SKM-1 treated with dmso at 0.1 percent for 144 hours (cell line): ENCODE results near the gene KICS2.
"Not testable (repeated sequence)": the region's sequence is repeated elsewhere in the genome, so short reads cannot be mapped to it uniquely, and the experiment has no call there.

Experiments used
- DNase-seq: peaks from one replicate; lab custom pipeline; 2025; ENCODE audit not compliant: unreplicated experiment; lab: John Stamatoyannopoulos, UW

Gene KICS2

DNA sequence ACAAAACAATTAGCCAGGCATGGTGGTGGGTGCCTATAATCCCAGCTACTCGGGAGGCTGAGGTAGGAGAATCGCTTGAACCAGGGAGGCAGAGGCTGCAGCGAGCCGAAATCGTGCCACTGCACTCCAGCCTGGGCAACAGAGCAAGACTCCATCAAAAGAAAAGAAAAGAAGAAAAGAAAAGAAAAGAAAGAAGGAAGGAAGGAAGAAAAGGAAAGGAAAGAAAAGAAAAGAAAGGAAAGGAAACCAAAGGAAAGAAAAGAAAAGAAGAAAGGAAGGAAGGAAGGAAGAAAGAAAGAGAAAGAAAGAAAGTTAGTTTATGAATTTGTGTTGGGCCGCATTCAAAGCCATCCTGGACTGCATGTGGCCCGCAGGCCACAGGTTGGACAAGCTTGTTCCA is 4.5 kb downstream of the KICS2 start:
- not testable (repeated sequence) for DNase-seq

DNA sequence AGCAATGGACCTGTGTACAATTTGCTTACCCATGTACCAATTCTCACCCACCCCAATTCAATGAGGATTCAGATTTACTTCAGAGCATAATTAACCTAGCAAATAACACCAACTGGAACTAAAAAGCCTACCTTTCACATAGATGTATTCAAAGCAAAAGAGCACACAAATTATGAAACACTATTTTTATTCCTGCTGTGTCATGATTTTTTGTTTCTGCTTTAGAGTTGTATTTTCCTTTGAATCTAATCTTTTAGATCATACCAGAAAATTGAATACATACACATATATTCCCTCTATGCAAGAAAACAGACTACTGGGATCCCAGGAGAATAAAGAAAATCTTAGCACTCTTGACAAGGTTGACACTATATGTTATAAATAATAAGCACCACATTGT is 5.9 kb downstream of the KICS2 start:
- no peak for DNase-seq

DNA sequence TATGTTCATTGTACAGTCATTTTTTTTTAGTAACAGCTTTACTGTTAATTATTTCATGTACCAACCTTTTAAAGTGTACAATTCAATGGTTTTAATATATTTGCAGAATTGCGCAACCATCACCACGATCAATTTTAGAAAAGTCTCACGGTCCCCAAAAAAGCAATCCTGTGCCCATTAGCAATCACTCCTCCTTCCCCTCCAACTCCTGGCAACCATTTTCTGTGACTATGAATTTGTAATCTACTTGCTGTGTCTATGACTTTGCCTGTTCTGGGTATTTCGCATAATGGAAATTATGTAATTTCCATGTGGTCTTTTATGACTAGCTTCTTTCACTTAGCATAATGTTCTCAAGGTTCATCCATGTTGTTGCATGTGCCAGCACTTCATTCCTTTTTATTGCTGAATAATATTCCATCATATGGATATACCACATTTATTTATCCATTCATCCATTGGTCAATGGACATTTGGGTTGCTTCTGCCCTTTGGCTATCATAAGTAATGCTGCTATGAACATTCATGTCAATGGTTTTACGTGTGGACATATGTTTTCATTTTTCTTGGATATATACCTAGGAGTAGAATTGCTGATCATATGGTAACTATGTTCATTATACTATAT is 9.9 kb downstream of the KICS2 start:
- DNase-seq, result no peak

DNA sequence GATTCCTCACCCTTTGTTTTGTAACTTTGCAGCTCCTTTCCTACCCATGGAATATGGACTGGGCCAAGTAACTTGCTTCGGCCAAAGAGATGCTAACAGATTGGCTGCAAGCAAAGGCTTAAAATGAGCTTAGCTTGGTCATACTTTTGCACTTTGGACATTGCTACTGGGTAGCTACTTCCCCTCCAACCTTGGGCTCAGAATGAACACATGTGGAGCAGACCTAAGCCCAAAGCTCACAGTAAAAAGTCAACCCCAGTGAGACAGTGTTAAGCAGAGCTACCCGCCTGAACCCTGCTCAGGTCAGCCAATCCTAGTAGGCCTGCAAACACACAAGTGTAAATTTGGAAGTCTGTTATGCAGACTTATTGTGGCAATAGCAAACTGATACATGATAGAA is 14.6 kb downstream of the KICS2 start:
- no peak for DNase-seq

DNA sequence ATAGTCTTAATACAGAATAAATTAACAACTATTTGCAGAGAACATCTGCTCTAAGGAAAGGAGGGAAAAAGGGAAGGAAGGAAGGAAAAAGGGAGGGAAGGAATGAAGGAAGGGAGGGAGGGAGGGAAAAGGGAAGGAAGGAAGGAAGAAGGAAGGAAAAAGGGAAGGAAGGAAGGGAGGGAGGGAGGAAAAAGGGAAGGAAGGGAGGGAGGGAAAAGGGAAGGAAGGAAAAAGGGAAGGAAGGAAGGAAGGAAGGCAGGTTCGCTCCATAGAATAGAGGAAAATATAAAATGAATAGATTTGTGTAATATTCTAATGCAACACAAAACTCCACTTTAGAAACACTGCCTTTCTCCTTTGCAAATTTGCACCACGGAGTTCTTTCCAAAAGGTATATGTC is 16.6 kb downstream of the KICS2 start:
- no peak for DNase-seq

DNA sequence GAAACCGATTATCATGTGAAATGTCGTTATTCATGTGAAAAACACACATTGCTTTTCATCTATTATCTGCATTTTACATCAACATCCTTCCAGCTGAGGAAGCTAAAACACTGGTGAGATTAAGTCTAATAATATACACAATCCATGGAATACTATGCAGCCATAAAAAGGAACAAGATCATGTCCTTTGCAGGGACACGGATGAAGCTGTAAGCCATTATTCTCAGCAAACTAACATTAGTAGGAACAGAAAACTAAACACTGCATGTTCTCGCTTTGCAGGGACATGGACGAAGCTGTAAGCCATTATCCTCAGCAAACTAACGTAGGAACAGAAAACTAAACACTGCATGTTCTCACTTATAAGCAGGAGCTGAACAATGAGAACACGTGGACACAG is 18.3 kb downstream of the KICS2 start:
- no peak for DNase-seq

DNA sequence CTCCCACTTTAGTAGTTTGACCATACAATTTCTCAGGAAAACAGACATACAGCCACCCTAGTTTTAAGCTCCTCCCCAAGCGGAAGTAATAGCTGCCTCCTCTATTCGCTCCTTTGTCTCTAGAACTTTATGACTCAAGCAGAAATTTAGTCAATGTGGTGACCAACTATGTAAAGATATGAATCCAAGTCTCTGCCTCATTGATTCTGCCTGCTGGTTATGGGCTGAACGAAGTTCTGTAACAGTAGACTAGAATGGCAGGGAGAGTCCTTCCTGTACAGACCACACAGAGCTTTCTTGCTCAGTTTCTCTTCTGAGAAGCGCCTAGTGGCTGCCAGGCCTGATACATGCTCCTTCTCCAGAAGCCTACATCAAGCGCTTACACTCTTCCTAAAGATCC is 19.1 kb downstream of the KICS2 start:
- no peak for DNase-seq

DNA sequence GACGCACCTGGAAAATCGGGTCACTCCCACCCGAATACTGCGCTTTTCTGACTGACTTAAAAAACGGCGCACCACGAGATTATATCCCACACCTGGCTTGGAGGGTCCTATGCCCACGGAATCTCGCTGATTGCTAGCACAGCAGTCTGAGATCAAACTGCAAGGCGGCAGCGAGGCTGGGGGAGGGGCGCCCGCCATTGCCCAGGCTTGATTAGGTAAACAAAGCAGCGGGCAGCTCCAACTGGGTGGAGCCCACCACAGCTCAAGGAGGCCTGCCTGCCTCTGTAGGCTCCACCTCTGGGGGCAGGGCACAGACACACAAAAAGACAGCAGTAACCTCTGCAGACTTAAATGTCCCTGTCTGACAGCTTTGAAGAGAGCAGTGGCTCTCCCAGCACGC is 26.3 kb downstream of the KICS2 start:
- DNase-seq, result not testable (repeated sequence)

DNA sequence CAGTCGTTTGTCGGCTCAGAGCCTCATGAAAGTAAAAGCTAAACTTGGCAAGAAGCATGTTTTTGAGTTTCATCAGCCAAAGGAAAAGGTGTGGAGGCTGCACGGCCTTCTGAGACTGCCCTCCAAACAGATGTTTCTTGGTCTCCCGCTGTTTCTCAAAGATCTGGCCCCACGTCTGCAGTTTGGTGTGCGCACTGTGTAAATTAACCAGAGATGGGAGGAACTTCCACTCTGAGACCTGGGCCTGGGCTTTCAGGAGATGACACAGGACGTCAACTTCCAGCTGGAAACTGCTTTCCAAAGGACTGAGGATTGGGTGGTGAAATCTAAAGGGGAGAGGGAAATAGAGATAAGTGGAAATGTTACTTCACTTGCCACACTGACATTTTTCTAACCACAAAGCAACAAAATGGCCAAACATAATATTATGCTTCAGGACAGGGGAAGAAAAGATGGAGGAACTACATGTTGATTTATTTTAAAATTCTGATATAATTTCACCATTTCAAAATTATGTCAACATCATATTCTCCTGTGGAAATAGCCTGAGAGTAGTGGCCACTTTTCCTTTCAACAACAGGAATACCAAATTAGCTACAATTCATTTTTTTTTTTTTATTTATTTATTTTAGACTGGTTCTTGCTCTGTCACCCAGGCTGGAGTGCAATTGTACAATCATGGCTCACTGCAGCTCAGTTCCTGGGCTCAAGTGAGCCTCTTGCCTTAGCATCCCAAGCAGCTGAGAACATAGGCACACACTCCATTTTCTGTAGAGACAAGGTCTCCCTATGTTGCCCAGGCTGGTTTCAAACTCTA is 27.6 kb downstream of the KICS2 start:
- DNase-seq, result no peak

DNA sequence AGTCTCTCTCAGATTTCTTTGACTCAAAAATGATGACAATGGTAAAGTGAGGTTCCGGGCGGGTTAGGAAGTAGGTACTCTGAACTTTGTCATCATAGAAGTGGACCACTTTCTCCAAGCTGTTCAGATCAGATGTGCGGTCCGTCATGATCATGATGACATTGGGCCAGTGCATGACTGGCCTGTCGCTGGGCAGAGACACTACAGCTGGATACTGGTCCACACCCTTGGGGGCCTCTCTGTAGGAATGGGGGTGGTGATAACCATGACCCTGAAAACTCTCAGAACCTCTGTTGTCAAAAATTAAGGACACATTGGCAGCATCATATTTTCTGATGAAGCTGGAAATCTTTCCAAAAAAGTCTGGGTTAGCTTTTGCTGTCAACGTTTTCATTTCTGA is 28.2 kb downstream of the KICS2 start:
- DNase-seq, result no peak

DNA sequence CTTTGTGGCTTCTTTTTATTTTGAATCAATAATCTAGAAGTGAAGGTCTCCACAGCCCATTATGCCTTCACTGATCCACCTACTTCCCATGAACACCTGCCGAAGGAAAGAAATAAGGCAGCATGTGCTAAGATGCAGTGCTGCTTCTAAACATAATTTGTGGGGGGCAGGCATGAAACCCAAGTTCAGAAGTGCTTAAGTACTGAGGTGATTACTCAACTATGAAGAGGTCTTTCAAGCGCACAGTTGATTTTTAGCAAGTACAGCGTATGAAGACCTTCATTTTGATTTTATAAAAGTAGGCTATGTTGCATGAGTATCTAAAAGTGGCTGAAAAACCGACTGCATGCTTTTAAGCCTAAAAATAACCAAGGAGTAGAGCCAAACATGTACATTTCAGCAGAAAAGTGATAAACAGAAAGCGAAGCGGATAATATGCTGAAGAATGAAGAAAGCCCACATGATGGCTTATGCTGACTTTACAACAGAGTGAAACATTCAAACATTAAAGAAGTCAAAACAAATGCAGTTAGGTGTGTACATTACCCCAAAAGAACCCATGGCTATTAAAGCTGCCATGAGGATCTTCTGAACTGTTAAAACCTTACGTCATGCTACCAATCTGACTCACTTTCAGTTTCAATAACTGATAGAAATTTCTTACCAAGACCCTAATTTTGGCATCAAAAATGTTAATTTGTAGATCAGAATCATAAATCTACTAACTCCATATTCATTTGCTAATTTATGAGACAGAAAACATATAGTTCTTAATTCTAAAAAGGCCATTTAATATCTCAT is 29.3 kb downstream of the KICS2 start:
- no peak for DNase-seq

DNA sequence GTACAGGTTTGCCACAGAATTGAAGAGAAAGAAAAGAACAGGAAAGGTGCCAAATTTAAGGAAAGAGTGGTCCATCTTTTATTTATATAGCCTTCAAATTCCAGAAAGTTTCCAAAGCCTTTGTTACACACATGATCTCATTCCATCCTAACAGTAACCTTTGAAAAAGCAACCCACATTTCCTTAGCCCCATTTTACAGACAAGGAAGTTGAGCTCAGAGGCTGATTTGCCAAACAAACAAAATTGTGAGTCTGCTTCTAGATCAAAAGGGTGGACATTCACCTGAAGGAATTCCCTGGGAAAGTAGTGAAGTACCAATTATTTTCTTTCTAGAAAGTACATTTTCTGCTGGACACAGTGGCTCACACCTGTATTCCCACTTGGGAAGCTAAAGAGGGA is 32.0 kb downstream of the KICS2 start:
- no peak for DNase-seq

DNA sequence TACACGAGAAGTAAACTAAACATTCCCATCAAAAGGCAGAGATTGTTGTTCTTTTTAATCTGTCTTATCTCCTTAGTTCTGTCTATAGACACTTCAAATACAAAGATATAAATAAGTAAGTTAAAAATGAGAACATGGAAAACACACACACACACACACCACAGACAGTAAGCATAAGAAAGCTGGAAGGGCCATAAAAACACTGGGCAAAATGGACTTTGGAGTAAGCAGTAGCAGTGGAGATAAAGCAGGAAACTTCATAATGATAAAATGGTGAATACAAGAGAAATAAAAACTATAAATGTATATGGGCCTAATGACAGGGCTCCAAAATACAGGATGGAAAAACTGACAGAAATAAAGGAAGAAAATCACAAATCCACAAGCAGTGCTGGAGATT is 32.6 kb downstream of the KICS2 start:
- DNase-seq, result no peak

DNA sequence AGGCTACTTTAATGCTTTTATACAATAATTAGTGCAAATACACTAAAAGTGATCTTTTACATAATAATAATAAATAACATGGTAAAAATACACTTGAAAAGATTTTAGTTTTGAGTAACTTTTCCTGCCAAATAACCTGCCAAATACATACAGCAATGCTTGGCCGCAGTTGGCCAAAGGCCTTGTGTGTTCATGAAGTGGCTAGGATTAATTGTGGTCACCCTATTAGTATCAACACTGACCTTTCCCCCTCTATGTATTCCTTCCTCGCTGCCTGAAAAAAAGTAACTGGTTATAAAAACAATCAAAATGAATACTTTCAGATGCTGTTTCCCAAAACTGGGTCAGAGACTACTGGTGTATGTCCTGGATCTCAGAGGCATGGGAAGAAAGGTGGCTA is 34.3 kb downstream of the KICS2 start:
- no peak for DNase-seq

DNA sequence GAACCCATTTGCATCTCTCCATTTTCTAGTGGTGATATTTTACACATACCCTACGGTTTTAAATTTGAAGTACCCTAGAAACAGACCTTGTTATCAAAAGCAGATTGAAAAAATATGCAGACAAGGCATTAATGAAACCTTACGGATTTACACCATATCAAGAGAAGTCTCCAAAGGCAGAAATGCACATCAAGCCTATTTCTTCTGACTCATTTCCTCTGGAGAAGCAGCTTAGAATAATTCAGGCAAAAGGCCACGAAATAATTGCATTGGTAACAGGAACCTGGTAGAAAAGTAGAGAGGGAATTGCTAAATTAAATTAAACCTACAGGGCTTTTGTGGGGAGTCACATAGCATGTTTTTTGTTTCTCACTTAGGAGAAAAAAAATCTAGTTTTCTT is 34.7 kb downstream of the KICS2 start:
- no peak for DNase-seq

DNA sequence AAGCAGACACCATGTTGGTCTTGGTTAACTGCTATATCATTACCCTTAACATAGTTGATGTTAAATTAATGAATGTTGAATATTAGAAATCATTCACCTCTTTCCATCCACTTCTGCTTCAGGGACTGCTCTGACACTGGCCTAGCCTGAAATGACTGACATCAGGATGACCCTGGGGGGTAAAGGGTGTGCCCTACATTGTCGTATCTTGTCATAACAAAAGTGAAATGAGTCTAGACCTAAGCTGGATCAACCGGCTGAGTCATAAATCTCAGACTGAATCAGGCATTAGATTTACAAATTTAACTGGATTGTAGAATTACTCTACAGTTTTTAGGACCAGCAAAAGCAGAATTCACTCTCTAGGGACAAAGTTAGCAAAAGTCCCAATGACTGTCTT is 35.3 kb downstream of the KICS2 start:
- DNase-seq, result no peak

DNA sequence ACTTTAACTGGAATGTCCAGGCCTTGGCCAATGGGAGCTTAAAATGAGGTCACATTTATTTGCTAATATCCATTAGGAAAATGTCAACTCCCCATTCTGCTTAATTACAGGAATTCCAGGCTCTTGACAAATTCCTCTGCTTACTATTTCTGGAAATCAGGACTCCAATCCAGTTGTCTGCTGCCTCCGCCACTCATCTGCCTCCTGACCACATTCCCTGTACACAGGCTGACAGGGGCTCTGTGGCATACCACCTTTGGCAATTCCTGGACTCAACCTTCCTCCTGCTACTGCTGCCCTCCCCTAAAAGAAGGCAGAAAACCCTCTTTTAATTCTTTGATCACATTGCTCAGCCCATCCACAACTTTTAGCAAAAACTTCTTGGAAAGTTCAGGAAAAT is 37.9 kb downstream of the KICS2 start:
- DNase-seq, result no peak

DNA sequence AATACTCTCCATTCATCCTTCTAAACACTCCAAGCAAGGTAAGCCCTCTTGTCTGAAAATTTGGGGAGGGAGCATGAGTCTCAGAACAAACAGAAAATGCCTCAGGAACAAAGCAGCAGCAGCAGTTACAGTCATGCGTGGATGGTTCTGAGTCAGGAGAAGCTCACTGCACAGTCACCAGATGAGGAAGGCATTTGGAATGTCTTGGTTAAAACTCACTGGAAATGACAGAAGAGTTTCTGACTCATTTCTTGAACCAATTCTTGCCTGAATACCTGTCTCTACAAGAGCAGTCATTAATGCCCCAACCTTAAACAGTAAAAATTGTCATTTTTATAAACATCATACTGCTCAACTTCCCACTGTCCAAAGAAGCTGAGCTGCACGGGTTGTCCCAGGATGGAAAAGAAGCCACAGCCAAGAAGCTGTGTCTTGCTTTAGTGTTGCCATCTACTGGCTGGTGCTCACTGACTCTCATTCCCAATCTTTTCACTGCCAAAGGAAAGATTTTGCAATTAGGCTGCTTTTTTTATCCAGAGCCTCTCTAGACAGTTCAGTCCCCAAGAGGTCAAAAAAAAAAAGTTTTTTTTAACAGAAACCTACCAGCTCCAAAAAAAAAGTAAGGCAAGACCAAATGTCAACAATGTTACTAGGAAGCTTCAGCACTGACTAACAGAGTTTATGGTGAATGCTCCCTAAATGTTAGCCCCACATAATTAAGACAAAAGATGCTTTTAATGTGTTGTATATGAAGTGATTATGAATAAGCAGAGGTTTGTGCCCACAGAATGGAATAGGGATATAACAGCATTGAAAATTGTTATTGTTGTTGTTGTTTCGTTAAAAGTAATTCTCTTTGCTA is 40.4 kb downstream of the KICS2 start:
- no peak for DNase-seq

DNA sequence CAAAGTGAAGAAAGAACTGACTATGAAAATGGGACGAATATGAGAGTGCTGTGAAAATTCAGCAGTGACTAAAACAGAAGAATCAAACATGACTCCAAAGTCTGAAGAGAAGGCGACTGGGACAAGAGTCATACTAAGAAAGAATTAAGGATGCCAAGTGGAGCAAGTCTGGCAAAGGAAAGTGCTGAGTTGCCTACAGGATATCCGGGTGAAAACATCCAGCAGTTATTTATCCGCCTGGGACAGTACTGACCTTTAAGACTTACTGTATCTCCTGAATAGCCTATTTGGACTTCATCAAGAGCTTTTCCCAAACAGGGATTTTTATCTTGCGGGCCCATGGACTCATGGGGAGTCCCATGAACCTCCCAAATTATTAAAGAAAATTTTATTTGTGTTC is 41.1 kb downstream of the KICS2 start:
- DNase-seq, result no peak

DNA sequence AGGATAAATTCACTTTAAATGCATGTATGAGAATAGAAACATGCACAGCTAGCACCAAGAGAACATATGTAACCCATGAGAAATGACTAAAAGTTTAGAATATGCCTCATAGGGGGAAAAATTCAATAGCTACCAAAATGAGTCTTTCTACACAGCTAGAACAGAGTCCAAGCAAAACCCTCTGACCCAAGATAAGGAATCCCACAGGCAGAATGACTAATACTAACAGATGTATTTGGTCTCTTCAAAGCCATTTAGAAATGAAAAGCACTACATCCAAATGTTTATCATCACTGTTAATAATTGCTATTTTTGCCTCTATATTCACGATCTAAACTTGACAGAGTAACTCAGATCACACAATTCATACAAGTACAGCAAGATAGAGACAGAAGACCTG is 44.0 kb downstream of the KICS2 start:
- DNase-seq, result no peak

DNA sequence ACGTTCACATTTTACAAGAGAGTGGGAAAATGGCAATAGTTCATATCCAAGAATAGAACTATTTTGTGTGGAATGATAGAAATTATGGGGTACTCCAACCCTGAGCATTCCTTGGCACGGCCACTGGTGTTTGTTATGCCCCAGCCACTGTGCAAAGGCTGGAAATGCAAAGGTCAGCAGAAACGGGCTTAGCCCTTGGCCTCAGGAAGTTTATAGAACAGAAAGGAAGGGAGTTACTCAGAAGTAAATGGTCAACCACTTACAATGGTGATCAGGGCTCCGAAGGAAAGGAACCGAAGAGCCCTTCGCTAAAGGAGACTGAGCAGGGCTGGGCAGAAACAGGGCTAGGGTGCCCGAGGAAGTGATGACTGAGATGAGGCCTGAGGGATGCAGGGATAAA is 45.1 kb downstream of the KICS2 start:
- DNase-seq, result no peak
